G401.6 (cell line): ENCODE measurements around the gene ZBED5.

ENCODE experiments used
- FAIRE-seq: peaks from 2 replicates; lab custom pipeline; 2012; peaks lifted over from hg19 to GRCh38; lab: Jason Lieb, UNC

Gene ZBED5

DNA sequence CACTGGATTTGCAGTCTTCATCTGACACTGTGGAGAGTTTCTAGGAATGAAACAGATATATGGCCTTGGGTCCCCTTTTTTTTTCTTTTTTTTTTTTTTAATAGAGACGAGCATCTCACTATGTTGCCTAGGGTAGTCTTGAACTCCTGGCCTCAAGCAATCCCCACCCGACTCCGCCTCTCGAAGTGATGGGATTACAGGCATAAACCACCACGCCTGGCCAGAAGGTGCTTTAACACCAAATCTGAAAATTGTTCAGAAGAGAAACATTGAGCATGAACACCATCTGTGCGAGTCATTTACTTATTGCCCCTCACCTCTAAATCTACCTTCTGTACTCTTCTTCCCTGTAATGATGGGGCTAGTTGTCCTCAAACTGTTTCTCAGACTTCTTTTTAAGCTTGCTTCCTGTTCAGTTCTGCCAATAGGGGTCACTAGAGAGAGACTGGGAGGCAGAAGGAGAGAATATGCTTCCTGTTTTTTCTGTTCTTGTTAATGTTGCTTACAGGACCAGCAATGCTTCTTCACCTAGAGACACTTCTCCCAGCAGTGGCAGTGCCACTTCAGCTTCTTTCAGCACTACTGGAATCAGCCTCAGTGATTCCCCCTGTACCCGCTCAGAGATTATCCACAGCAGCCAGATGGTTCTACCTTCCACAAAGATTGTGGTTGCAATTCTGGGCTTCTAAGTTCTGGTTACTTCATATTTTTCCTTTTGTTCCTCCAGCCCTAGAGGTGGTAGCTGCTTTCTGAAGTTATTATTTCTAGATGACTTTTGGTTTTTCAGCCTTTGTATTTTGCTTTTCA, 20.8 kb upstream of the ZBED5 start:
- no peak for FAIRE-seq

DNA sequence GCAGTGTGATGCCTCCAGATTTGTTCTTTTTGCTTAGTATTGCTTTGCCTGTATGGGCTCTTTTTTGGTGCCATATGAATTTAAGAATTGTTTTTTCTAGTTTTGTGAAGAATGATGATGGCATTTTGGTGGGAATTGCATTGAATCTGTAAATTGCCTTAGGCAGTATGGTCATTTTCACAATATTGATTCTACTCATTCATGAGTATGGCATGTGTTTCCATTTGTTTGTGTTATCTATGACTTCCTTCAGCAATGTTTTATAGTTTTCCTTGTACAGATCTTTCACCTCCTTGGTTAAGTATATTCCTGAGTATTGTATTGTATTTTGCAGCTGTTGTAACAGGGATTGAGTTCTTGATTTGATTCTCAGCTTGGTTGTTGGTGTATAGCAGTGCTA, 18.3 kb upstream of the ZBED5 start:
- no peak for FAIRE-seq

DNA sequence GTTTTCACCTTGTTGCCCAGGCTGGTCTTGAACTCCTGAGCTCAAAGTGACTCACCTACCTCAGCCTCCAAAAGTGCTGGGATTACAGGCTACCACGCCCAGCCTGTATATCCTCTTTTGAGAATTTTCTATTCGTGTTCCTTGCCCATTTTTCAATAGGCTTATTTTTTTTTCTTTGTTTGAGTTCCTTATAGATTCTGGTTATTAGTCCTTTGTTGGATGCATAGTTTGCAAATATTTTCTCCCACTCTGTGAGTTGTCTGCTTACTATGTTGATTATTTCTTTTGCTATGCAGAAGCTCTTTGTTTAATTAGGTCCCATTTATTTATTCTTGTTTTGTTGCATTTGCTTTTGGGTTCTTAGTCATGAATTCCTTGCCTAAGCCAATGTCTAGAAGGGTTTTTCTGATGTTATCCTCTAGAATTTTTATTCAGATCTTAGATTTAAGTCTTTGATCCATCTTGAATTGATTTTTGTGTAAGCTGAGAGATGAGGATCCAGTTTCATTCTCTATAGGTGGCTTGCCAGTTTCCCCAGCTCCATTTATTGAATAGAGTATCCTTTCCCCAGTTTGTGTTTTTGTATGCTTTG, 17.7 kb upstream of the ZBED5 start:
- FAIRE-seq: no peak

DNA sequence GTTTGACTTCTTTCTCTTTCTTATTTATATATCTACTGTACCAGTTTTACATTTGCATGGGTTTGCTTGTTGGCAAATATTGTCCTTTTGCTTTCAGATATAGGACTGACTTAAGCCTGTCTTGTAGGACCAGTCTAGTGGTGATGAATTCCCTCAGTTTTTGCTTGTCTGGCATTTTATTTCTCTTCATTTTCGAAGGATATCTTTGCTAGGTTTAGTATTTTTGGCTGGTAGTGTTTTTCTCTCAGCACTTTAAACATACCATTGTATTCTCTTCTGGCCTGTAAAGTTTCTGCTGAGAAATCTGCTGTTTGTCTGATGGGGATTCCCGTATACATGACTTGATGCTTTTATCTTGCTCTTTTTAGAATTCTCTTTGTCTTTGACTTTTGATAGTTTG, 14.2 kb upstream of the ZBED5 start:
- no peak for FAIRE-seq

DNA sequence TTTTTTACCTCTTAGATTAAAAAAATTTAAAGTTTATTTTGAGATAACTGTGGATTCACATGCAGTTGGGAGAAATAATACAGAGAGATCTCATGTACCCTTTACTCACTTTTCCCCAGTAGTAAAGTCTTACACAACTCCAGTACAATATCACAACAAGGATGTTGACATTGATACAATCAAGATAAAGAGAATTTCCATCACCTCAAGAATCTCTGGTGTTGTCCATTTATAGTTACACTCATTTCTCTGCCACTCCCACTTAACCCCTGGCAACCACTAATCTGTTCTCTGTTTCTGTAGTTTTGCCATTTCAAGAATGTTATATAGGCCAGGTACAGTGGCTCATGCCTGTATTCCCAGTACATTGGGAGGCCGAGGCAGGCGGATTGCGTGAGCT, 10.5 kb upstream of the ZBED5 start:
- no peak for FAIRE-seq

DNA sequence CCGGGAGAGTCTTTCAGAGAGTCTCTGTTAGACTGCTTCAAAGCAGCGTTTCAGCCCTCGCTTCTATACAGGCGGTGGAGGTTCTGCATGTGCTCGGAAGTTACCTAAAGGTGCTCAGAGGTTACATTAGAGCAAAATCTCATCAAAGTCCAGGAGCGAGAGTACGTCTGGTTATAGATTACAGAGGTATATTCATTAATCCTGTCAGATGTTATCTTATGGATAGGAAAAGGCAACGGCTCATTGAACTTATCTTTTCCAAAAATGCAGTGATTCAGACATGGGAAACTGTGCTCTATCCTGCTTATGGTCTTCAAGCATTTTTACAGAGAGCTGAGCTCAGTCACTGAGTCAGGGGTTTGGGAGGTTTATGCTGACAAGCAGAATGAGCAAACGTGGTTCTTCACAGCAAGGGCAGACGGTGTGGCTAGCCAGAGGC, 9.1 kb upstream of the ZBED5 start:
- no peak for FAIRE-seq

DNA sequence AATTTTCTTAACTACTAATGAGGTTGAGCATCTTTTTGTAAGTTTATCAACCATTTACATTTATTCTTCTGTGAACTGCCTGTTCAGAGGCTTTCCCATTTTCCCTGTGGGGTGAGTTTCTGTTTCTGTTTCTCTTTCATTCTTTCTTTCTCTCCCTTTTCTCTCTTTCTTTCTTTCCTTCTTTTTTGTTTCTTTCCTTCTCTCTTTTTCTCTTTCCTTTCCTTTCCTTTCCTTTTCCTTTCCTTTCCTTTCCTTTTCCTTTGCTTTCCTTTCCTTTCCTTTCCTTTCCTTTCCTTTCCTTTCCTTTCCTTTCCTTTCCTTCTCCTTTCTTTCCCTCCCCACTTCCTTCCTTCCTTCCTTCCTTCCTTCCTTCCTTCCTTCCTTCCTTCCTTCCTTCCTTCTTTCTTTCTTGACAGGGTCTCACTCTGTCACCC, 8.0 kb upstream of the ZBED5 start:
- no peak for FAIRE-seq

DNA sequence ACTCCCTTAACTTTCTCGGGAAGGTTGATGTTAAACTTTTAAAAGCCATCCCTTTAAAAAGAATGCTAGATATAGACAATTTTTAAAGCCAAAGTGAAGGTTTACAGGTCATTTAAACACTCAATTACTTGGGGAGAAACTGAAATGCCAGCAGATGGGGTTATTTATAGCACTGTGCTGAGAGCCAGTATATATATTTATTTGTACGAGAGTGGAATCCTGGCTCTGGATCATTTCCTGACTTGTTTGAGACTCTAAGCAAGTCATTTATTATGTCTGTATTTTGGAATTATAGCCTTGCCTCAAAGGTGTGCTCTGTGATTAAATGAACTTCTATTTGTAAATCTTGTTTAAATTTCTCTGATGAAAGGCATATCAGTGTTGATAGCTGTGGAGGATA, 6.8 kb upstream of the ZBED5 start:
- FAIRE-seq: no peak

DNA sequence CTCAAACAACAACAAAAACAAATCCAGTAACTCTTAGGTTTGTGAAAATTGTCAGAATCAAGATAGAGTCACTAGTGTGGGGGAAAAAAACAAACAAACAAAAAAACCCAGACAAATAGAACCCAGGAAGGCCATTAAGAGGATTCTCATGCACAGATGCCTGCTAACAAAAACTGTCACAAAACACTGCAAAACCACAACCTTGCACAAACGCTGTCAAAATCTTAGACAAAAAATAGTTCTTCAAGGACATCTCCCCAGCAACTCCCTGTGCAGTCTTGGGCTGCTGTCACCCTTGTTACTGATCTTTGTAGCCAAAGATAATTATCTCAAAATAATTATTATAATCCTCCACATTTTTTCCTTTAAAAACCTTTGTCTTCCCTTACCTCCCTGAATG, 4.6 kb upstream of the ZBED5 start:
- no peak for FAIRE-seq

DNA sequence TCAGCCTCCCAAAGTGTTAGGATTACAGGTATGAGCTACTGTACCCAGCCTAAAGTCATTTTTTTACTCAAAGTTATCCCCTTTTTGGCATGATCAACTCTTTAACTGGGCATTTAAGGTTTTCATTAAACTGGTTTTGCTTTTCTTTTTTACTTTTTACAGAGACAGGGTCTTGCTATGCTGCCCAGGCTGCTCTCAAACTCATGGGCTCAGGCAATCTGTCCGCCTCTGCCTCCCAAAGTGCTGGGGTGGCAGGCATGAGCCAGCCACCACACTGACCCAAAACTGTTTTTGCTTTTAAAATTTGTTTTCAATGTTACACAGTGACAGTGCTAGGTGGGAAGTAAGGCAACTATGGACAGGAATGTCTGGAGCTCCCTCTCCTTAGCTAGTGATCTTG, 3.9 kb upstream of the ZBED5 start:
- FAIRE-seq: no peak

DNA sequence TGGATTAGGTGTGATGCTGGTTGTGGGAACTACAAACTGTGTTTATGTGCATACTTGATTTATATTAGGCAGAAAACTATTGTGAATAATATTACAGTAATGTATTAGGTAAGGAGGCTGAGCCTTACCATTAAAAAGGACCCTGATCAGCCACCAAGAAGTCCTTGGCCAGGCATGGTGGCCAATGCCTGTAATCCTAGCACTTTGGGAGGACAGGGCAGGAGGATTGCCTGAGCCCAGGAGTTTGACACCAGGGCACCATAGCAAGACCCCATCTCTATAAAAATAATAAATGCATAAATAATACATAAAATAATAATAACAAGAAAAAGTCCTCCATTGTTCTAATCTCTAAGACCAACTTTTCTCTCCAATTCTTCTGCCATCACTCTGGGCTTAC, 3.2 kb upstream of the ZBED5 start:
- no peak for FAIRE-seq

DNA sequence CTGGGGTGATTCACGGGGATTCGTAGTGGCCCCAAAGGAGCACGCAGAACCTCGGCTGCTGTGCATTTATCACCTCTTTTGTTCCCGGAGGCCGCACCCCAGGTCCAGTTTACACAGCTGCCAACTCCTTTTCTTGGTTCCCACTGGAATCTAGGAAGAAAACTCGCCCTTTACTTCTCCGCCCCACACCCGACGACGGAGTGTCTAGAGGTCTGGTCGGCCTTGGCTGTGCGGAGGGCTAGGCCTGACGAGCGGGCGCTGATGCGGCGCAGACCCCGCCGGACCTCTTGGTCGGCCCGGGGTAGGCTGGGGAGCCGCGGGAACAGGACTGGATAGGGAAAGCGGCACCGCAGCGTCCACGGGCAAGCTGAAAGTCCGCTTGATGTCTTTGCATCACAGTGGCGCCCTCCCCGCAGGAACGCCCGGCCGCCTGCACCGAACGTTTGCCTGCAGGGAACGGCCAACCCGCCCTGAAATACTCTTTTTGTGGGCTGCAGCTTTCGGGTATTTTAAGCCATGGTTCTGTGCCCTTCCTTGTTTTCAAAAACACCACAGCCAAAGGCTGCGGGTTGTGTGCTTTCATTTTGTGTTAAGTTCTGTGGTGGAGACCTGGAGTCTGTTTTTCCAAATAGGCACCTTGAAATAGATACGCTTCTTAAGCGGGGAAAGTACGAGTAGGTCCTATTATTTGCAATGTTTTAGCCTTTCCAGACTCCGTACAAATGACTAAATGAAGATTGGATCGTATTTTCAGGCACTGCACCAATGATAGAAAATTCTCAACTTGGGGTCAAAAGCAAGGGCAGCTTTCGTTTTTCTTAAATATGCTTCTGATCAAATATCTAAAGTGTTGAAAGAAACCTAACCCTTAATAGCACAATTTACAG, 829 bp upstream of the ZBED5 start:
- no peak for FAIRE-seq

DNA sequence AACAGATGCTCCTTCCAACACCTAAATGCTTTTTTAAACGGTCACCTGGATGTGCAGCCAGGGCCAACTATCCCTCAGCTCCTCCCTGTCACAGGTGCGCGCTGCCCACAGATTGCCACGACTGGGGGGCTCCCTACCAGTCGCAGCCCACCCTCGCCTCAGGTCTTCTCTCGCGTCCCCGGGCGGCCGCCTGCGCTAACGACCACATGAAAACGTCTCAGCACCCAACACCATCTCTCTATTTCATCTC, 469 bp downstream of the ZBED5 start:
- FAIRE-seq: no peak

DNA sequence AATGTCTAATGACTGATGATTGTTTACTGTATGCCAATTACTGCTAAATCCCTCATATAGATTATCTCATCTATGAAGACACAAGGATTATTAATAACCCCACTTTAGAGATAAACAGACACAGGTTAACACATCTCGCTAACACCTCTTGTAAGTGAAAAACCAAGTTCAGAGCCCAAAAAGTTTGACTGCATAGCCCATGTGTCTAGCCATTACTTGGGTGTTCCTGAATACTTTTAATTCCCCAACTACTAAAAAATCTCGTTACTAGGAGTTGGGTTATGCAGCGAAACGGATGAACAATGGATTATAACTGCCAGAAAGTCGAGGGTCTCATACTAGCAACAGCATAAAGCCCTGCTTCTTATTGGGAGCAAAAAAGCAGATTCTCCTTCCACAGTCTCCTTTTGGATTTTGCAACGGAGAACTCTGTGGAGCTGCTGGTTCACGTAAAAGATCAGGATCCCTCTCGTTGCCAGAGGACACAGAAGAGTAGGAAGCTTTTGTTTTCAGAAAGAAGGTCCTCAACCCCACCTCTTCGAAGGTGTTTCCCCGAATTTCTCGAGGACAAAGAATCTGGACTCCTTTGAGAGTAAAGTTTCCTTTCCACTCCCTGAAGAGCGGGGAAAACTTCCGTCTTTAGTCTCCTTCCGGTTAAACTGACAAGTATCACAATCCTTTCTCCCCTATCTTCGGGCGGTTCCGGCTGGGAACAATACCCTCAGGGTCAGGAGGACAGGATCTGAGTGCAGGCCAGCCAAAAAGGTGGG, 979 bp downstream of the ZBED5 start:
- no peak for FAIRE-seq

DNA sequence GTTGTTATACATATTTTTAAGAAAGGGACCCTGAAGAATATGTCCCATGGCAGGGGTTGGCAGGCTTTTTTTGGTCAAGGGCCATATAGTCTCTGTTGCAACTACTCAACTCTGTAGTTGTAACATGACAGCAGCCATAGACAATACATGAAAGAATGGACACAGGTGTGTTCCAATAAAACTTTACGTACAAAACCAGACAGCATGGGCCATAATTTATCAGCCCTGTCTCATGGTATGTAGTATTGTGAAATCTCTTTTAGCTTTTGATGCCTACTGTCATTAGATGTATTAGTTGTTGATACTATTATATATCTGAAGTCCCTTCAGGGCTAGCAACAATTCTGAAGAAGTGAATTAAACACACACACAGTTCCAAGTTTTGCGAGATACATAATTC, 2.6 kb downstream of the ZBED5 start:
- no peak for FAIRE-seq

DNA sequence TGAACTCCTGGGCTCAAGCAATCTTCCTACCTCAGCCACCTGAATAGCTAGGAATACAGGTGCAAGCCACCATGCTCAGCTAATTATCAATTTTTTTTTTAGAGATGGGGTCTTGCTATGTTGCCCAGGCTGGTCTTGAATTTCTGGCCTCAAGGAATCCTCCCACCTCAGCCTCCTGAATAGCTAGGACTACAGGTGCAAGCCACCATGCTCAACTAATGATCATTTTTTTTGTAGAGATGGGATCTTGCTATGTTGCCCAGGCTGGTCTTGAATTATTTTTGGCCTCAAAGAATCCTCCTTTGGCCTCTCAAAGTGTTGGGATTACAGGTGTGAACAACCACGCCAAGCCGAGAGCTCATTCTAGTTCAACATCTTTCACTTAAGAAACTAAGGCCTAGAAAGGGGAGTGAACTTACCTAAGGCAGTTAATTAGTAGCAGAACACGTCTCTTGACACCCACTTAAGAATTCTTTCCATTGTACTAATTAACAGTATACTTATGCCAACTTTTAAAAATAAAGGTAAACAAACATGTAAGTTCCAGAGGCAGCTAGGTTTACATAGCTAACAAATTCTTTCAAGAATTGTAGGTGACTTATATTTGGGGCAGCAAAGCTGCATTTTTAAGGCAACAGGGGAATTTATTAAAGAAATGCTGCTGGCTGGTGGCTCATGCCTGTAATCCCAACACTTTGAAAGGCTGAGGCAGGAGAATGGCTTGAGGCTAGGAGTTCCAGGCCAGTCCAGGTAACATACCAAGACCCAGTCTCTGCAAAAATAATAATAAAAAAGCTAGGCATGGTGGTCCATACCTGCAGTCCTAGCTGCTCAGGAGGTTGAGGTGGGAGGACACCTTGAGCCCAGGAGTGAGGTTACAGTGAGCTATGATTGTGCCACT, 9.6 kb downstream of the ZBED5 start:
- FAIRE-seq: no peak

DNA sequence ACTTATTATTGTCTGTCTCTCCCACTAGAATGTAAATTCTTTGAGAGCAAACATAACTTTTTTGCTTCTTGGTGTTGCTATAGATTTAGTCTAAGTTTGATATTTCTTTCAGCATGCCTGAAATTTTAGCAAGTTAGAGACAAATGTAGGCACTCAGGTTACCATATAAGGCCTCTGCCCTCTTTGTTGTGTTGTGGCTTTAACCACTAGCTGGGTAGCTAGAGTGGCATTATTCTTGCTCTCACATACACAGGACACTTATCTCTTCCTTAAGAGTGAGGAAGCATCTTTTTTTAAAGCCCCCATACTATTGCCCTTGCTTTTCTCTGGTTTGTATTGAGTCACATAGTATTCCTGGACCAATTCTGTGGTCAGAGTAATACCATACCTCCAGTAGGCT, 11.2 kb downstream of the ZBED5 start:
- no peak for FAIRE-seq

DNA sequence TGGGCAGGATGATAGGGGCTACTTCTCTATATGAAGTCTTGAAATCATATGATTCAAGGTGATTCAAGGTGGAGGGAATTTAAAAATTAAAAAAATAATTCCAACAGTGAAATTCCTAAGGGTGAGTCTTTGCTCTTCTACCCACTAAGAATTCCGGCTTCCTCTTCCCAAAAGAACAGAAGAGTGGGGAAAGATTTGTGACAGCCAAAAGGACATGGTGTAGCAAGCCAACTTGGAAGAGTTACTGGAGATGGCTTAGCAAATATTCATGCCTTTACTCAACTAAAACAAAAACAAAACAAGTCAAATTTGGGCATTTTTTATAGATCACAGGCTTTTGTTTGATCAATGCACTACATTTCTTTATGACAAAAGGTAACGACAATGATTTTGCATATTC, 12.3 kb downstream of the ZBED5 start:
- no peak for FAIRE-seq

DNA sequence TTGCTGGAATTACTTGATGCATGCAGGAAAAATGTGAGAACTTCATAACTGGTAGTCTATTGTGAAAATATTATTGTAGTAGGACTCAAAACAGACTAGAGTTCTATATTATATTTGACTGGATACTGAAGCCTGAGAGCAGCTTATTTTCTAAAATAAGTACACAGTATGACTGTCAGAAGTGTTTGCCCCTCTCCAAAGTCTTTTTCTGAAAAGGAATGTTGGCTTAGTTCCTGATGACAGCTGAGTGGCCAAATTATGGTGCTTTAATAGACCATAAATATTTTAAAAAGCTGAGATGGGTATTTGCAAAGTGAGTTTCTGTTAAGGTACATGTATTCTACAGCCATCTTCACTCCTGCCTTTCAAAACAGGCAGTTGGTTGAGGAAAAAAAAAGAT, 13.1 kb downstream of the ZBED5 start:
- FAIRE-seq: no peak

DNA sequence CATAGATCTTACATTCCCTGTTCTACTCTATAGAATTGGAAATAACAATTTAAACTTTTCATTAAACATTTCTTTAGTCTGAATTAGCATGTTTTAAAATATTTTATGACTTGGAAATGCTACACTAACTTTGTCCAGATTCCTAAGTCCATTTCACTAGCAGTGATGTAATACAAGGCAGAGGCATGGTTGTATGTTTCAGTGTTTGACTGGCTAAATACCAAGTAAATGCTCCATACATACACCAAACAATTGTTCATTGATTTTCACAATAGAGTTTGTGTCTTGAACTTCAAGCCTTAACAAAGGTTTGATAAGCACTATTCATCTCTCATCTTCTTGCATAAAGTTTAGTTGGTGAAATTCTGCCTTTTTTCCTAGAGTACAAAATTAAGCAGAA, 13.5 kb downstream of the ZBED5 start:
- FAIRE-seq: no peak

DNA sequence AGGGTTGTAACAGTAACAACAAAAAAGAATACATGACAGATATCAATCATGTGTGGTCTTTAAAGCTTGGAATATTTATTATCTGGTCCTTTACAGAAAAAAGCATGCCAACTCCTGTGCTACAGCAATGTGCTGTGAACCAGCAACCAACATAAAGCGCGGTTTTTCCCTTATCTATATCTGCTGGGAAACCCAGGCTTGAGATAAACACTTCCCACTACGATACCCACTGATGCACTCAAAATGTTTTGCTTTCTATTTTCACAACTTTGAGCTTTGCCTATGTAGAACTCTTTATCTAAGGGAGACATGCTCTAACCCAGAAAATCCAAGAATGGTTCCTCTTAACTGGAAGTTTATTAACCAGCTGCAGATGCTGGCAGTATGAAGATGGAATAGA, 19.0 kb downstream of the ZBED5 start:
- FAIRE-seq: no peak

DNA sequence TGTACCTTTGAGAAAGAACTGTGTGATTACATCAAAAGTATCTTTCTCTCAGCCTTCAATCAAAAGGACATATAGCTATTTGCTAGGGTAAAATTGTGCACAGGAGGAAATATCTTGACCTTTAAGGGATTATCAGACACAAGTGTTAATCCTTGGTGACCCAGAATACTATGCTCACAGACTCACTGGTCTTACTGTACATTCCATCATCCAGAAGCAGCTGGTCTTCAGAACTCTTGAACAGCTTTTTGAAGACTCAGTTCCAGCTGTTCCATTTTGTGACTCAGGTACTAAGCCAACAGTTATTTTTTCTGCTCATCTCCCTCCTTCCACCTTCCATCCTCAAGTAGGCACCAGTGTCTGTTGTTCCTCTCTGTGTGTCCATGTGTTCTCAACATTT, 19.8 kb downstream of the ZBED5 start:
- FAIRE-seq: no peak
